NK-92 treated with Interleukin-12 subunit alpha and Interleukin-12 subunit beta, amount 100 ng/mL, for 24 hours (cell line): ENCODE data around the gene ADARB2.
"Not testable (repeated sequence)": the region's sequence is repeated elsewhere in the genome, so short reads cannot be mapped to it uniquely, and the experiment has no call there.

Source experiments
- DNase-seq: peaks from one replicate; lab custom pipeline; 2025; lab: John Stamatoyannopoulos, UW

ADARB2 gene

DNA sequence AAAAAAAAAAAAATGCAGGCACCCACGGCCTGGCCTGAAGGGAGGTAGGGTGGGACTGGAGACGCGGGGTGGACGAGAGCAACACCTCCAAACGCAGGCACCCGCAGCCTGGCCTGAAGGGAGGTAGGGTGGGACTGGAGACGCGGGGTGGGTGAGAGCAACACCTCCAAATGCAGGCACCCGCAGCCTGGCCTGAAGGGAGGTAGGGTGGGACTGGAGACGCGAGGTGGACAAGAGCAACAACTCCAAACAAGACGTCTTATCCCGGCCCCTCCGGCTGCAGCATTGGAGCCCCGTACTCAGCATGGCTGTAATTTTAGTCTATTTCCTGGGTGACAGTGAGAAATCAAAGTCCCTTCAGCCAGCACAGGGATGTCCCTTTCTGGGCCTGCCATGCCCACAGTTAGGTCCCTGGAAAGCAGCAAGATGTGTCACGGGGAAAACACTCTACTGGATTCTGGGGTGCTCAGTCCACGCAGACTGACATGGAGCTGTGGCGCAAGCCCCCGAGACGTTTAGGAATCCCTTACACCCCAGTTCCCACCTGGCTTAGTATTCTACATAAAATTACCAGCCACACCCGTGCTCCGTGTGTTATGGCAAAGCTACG lies 561.3 kb downstream of the ADARB2 start:
- no peak for DNase-seq

DNA sequence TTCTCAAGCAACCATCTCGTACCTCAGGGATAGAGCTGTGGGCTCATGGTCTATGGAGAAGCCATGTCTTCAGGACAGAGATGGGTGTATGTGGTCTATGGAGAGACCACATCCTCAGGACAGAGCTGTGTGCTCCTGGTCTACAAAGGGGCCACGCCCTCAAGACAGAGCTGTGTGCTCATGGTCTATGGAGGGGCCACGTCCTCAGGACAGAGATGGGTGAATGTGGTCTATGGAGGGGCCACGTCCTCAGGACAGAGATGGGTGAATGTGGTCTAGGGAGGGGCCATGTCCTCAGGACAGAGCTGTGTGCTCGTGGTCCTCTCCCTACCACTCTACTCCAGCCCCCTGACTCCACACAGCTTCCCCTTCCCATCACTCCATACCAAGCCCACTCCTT lies 563.3 kb downstream of the ADARB2 start:
- no peak for DNase-seq

DNA sequence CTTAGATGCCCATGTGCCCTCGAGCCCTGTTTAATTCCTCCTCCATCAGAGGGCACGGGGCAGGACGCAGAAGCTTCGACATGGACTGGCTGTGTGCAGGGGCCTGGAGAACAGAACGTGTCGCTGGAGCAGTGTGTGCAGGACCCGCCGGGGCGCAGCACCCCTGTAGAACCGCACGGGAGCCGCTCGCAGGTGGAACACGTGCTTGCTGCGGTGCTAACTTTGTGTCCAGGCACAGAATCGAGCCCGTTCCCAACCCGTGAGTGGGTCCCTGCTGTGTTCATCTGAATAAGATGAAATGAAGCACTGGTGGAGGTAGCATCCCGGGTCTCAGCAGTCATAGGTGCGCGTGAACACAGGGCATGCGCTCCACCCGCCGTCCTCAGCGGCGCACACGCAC lies 564.2 kb downstream of the ADARB2 start:
- DNase-seq, result no peak

DNA sequence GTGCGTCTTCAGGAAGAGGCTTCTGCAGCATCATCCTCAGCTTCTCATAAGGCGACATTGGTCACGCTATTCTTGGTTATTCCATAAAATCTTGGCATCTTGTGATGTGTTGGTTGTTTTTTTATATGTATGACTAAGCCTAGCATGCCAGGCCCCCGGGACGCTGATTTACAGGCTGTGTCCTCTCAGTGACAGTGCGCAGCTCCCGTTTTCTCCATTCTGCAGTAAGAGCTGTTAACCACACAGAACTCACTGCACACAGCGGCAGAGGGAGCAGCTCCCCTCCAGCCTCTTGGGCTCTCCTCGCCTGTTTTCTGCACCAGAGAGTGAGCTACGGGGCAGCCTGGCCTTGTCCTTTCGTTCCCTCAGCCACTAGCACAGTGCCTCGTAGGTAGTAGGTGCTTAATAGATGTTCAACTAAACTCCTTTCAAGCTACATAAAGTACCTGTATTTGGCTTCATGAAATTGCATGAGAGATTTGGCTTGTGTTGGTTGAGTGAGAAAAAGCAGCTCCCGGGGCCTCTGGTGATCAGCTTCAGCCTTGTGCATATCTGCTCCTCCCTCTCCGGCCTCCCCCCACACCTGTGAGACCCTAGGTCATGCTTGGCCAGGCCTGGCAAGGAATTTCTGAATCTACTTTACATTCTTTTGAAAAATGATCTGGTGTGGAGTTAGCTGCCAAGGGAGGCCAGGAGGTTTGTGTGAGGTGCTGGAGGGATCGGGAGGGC lies 564.9 kb downstream of the ADARB2 start:
- DNase-seq, result no peak

DNA sequence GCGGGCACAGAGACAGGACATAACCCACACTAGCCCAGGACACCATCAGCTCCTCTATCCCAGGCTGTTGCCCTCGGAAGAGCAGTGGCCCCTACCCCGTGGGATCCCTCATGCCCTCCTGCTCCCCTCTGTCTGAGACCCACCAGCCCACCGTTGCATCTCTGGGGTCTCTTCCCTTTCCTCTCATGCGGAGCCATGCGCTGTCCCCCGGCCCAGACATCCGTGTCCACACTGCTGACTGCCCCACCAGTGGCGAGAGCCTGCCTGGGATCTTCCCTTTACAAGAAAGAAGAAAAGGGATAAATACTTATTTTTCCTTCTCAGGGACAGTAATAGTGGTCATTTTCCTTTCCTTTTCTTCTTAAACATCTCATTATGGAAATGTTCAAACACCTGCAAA lies 565.7 kb downstream of the ADARB2 start:
- no peak for DNase-seq

DNA sequence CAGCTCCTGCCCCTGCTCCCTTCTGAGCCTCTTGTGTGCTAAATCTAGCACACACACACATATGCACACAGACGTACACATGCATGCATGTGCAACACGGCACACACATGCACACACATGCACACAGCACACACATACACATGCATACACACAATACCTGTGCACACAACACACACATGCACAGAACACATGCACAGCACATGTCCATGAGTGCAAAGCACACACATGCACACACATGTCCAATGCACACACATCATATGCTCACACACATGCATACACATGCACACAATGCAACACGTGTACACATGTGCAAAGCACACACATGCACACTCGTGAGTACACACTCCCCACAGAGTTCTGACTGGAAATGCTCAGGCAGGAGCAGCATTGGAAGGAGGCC lies 566.1 kb downstream of the ADARB2 start:
- no peak for DNase-seq

DNA sequence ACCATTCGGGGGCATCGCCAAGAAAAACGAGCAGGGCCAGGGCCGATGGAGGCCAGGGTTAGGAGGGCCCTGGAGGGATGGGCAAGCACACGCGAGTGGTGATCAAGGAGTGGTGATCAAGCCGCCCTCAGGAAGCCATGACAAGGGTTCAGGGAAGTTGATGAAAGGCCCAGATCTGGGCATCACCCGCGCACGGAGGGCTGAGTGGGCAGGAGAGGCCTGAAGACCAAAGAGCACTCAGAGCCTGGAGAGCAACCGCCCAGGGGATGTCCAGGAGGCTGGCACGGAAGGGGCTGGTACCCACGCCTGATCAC lies 566.5 kb downstream of the ADARB2 start:
- DNase-seq, result no peak

DNA sequence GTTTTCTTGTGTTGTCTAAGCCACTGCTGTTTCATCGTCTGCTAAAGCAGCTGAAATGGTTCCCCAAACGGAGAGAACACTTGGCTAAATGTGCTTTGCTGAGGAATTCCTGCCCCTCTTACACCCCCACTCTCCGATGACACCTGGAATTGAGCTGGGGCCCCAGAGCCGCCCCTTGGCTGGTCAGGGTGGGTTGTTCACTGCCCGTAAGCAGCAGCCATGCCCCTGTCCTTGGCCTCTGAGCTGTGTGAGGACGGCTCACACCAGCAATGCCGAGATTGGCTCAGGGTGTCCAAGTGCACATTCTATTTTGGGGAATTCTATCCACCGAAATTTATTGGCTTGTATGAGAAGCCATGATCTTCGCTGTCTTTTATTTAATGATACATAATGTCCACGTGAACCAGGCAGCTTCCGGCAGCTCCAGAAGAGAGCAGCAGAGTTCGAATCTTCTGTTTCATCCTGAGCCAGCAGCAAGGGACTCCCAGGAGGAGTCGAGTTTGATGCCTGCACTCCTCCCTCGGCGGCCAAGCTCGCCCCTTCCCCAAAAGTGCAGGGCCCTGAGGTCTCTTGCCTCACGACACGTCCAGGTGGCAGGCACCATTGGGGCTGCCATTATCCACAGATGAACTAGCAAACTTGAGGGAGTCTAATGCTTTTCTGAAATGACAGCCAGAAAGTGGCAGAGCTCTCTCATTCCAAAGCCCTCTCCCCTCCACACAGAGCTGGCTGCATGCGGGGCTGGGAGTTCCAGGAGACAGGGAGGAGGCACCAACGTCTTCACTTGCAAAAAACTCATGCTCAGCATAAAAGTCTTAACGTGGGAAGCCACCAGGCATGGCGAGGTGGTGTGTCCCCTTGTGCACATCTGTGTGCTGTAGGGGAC lies 567.1 kb downstream of the ADARB2 start:
- no peak for DNase-seq

DNA sequence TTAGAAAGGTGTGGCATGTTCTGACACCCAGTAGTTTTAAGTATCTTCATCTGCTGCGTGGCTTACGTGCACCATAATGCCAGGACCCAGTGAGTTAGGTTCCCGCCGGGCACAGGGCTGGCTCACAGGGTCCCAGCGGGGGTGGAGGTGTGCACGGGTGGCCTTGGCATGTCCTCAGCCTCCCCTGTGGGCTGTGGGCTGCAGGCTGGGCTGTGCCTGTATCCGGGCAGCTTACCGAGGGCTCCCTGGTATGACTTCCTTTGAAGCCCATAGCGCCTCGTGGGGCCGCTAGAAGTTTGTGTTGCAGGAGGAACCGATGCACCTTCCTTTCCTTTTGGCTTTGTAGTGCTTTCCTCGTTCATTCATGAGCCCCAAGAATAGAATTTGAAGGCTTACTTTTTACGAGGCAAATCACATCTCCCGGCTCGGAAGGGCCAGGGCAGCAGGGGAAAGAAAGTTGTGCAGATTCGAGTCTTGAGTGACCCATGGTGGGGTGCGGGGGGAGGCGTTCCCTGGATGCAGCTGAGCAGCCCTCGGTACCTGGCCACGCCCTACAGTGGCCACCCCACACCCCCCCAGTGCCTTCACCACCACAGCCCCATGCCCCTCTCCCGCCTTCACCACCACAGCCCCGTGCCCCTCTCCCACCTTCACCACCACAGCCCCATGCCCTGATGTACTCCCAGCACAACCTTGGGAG lies 568.0 kb downstream of the ADARB2 start:
- no peak for DNase-seq

DNA sequence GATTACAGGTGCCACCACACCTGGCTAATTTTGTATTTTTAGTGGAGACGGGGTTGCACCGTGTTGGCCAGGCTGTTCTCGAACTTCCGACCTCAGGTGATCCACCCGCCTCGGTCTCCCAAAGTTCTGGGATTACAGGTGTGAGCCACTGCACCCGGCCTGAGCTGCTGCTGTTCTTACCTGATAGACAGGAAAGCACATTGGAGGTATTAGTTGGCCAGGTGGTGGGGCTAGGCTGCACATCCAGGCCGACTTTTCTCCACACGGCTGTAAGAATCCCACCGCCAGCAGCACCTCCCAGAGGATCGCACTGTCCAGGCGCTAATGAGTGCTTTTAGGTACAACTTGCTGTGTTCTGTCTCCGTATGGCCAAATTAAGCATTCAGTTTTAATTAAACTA lies 568.6 kb downstream of the ADARB2 start:
- no peak for DNase-seq

DNA sequence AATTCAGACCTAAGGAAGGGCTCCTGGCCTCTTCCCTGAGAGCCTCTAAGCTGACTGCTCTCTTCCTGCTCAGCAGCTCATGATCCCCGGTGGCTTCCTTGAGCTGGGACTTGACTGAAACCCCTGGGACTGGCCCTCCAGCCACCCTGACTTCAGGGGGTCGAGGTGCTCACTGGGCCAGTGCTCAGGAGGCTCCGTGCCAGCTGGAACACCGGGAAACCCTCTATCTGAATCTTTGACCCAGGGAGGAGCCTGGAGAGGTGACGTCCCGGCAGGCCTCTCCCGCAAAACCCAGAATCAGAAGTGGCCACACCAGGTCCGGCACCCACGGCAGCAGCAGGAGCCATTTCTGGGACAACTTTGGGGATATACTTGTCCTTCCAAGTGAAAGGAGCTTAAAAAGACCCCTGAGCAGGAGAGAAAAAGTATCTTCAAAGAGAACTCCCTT lies 570.5 kb downstream of the ADARB2 start:
- no peak for DNase-seq

DNA sequence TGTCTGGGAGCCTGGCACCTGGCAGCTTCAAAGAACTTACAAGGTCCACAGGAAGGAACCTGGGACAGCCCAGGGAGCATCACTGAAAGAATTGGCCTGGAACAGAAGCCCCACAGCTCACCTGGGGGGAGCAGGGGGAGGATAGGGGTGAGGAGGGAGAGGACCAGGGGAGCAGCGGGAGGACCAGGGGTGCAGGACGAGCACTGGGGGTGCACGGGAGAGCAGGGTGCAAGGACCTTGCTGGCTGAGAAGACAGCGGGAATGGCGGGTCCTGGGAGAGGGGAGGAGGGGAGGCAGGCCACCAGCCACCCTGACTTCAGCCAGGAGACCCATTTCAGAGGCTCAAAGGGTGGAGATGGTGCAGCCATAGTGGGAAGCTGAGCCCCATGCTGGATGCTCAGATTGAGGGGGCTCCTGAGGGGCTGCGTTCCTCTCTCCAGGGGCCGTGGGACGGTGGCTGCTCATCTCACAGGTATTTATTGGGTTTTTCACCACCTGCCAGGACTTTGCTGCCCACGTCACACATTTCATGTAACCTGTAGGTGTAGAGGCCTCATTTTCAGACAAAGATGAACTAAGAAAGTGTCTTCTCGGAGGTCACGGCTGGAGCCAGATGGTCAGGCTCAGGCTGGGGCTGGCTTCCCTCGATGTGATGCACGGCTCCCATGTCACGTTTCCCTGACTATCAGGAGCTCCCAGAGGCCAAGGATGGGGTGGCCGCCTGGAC lies 571.1 kb downstream of the ADARB2 start:
- DNase-seq, result no peak

DNA sequence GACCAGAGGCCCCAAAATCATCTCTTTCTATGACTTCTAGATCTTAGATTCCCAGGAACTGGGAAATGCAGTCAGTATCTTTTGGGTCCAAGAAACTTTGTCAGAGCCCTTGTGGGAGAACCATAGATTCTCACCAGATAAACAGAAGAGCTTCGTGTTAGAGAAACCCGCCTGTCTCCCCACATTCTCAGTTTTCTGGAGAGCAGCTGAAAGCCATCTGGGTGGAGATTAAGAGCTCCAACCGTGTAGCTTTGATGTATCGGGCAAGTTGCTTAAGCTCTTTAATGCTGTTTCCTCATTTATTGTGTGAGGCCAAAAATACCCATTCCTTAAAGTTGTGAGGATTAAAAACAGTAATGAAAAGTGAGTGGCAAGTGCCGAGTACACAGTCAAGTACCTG lies 573.5 kb downstream of the ADARB2 start:
- DNase-seq, result no peak

DNA sequence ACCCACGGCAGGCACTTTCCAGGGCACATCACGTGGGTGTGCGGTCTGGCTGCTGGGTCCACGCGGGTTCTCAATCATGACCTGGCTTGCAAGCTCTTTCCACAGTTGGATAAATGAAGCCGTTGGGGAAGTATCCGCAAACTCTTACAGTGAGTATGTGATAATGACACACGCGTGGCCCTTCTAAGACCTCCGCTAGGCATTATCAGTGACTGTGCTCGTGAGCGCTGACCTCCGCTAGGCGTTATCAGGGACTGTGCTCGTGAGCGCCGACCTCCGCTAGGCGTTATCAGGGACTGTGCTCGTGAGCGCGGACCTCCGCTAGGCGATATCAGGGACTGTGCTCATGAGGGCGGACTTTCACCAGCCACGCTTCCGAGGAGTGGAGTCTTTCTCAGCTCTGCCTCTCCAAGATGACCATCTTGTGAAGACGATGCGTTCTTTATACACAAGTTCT lies 574.1 kb downstream of the ADARB2 start:
- DNase-seq, result no peak

DNA sequence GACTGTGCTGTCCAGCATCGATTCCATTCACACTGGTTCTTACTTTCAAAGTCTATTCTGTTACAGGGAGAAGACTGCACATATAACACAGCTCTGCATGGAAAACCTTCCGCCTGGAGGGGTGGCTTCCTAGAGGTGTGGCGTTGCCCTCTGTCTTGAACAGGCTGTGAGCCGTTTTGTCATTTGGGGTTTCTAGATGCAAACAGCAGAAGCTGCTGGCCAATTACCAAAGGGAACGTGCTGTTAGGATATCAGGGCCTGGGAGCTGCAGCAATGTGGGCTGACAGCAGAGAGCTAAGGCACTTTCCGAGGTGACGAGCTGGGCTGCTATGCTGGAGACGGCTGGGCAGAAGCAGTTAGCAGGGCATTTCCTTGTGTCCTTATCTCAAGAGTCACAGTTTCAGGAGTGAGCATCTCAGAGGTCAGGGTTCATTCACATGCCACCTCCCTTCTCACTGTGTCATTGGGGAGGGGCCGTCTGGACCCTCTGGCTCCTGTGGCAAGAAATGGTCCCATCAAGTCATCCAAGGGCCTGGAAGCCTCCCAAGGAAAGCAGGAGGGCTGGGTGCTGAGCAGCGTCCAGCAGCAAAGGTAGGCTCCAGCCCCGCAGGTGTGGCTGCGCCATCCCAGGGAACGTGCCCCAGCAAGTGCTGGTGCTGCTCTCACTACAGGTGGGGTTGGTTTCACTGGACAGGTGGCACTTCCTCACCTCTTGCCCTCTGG lies 574.7 kb downstream of the ADARB2 start:
- DNase-seq, result no peak

DNA sequence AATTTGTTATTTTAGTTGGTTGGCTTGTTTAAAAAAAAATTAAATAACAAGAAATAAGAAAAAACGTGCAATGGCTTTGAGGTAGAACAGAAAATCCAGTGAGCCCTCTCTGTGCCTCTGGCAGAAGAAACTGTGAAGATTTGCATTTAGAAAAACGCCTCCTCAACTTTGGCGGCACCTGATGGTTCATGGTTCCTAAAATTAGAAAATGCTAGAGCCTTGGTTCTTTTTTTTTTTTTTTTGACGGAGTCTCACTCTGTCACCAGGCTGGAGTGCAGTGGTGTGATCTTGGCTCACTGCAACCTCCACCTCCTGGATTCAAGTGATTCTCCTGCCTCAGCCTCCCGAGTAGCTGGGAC lies 576.0 kb downstream of the ADARB2 start:
- not testable (repeated sequence) for DNase-seq

DNA sequence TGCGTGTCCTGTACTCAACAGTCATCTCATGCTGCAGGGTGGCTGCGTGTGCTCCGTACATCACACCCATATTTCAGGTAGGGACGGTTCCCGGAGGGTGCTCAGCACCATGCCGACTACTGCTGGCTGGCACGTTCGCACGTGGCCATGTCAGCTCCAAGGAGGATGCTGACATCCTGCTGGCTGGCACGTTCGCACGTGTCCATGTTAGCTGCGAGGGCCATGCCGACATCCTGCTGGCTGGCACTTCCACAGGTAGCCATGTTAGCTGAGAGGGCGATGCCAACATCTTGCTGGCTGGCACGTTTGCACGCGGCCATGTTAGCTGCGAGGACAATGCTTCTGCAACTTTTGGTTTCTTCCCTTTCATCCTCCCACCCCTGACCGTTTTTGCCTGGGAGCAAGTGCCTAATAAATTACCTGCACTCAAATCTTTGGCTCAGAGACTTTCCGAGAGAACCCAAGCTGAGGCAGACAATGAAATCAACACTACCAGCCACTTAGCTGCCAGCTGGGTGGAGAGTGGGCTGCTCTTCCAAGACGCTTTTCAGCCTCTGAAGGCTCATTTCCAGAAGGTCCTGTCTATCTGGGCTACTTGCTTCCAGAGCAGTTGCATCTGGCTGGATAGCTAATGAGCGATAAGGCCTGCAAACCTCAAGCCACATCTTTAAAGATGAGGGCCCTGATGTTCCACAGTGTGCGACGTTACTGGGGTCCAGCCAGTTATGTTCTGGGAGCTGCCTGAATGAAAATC lies 576.6 kb downstream of the ADARB2 start:
- no peak for DNase-seq

DNA sequence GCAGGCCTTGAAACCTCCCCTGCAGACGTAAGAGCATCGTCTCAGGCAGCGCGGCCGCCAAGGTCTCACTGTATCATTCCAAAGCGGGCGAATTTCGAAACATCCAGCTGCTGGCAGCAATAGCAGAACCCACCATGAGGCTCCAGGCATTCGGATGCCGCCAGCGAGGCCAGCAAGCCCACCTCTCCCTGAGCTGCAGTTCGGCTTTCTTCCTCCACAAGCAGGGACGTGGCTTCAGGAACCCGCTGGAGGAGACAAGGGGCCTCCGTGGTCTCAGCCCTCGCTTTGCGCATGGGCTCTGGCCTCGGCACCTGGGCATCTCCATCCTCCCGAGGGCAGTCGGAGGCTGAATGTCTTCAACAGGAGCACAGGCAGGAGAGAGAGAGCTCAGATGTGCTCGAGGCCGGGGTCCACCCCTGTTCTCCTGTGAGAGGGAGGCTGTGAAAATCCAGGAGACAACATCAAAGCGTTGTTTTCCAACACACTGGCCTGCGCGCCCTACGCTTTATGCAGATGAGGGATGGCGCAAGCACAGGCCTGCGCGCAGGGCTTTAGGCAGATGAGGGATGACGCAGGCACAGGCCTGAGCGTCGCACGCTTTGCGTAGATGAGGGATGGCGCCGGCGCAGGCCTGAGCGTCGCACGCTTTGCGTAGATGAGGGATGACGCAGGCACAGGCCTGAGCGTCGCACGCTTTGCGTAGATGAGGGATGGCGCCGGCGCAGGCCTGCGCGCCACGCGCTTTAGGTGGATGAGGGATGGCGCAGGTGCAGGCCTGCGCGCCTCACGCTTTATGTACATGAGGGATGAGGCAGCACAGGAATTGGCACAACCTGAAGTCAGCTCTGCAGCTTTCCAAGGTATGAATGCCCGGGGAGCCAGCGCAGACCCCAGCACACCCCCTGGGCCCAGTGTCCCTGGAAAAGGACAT lies 577.9 kb downstream of the ADARB2 start:
- DNase-seq, result no peak

DNA sequence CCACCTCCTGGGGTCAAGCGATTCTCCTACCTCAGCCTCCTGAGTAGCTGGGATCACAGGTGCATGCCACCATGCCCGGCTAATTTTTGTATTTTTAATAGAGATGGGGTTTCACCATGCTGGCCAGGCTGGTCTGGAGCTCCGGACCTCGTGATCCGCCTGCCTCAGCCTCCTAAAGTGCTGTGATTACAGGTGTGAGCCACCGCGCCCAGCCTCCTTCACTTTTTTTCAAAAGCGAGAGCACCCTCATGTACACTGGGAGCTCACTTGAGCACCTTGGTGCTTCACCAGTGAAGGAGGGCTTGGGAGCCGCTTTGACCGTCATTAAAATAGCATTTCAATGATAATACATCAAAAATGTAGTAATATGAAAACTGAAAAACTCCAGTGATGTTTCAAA lies 578.8 kb downstream of the ADARB2 start:
- not testable (repeated sequence) for DNase-seq
